Astrocyte (in vitro differentiated cells and primary cell): Measurements from ENCODE around the gene QRFP.

Experiments used
- CTCF ChIP-seq: IDR thresholded peaks from 2 replicates; pipeline ENCODE4 v1.5.1; 2011; ENCODE audit warnings: low read depth, mild to moderate bottlenecking, inconsistent platforms, low read length, moderate library complexity; ENCODE audit not compliant: insufficient read depth
- EZH2 ChIP-seq: IDR thresholded peaks from 2 replicates; pipeline ENCODE4 v1.6.1; 2012; ENCODE audit warnings: mild to moderate bottlenecking, low read length, inconsistent platforms; ENCODE audit not compliant: insufficient read depth

DNA sequence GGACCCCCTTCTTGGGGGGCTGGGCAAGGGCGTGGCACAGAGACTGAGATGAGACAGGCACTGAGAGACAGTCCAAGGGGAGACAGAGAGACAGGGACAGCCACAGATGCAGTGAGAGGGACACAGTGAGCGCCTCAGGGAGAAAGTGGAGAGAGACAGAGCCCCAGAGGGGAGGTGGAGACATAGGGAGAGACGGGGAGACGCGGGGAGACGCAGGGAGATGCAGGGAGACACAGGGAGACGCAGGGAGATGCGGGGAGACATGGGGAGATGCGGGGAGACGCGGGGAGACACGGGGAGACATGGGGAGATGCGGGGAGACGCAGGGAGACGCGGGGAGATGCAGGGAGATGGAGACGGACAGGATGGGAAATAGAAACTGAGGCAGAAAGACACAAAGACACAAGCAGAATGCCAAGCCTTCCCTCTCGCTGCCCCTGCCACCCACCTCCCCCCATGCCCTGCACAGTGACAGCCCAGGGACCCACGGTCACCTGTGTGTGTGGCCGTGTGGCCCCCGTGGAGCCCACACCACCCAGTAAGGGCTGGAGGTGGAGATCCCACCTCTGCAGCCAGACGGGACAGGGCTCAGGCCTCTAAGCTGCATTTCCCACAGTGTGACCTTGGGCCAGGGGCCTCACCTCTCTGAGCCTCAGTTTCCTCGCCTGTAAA is 33.7 kb upstream of the QRFP start:
- TF ChIP-seq EZH2 (no peak), CTCF (no peak)
